Posterior cingulate gyrus (tissue), 11 donors: Measurements from ENCODE around the gene AEBP2.

Experiments
- DNase-seq, 10 donors: peaks; one replicate each; pipeline versions ENCODE4 v3.0.0 to v3.0.0-alpha.2; 2020 to 2021; ENCODE audit warnings: mixed read lengths in 3 of 10
- intact Hi-C: fragments of 100-400 bp; cut with DNase I; formaldehyde crosslinking; loops from one replicate; pipeline ENCODE4 v1.15.1; 2023

AEBP2 gene

DNA sequence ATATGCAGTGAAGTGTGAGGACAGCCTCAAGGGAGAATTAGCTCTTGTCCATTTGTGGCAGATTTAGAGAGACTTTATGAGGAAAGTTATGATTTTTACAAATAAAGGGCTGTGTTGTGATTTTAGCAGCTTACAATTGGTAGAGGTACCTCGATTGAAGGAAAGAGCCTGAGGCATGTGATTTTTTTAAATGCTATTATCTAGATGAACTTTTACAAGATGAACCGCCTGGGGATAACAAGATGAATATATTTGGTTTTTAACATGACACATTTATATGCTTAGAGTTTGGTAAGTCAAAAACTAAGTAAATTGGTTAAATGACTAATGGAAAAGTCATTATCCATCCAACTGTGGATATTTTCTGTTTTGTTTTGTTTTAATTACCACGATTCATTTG lies 52.6 kb downstream of the AEBP2 start:
- DNase-seq: no peak
- intact Hi-C loops: no loop called here

- intact Hi-C loops: no loop called here
These were observed 57.1 kb downstream of the AEBP2 start for GRCh38 chr12:19496219-19496878.

DNA sequence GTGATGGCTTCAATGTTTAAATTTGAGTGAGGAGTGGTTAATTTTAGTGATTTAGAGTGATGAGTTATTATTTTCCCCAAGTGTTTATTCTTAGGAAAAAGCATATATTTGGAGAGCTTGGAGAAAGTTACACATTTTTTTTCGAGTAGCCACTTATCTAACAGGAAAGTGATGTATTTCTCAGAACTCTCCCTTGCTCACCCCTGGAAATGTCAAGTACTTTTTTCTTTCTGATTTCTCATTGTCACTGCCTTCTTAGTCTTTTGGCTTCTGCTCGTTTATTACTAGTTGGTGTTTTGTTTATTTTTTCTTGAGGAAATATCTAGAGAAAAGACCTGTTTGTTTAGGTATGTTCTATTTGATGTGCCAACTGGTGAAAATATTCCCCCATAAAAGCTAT lies 58.8 kb downstream of the AEBP2 start:
- intact Hi-C loops: no loop called here
- no peak for DNase-seq

More at GRCh38 chr12:19496219-19496878, 57.1 kb downstream of the AEBP2 start:
- DNase-seq: no peak

DNA sequence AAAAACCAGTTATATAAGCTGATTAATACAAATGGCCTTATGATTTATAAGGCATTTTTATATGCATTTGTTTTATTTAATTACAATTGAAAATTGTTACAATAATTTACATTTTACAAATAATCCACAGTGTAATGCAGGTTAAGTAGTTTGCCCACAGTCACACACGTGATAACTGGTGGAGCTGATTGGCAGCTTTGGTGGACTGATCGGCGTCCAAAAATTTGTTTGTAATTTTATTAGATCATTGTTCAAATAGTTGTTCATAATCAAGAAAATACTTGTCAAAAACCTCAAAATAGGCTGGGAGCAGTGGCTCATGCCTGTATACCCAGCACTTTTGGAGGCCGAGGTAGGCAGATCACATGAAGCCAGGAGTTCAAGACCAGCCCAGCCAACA lies 59.7 kb downstream of the AEBP2 start:
- no peak for DNase-seq
- intact Hi-C loops: no loop called here

DNA sequence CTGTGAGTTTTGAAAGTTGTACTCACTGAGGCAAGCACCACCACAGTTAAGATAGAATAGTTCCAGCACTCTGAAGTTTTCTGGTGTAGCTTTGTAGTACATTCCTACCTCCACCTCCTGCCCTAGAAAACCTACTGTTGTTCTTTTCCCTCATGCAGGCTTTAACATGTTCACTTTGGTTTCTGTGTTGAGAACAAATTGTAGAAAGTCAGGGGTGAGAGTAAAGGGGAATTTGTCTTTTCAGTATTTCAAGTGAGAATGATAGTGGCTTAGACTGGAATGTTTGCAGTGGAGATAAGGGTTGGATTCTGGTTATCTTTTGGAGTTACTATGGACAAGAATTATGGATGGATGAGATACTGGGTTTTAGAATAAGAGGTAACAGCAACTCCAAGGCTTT lies 67.2 kb downstream of the AEBP2 start:
- intact Hi-C loops: loop anchor here (2.0 kb wide), 1 partner anchor 136 kb away; no protein-coding TSS in a partner anchor
- no peak for DNase-seq

DNA sequence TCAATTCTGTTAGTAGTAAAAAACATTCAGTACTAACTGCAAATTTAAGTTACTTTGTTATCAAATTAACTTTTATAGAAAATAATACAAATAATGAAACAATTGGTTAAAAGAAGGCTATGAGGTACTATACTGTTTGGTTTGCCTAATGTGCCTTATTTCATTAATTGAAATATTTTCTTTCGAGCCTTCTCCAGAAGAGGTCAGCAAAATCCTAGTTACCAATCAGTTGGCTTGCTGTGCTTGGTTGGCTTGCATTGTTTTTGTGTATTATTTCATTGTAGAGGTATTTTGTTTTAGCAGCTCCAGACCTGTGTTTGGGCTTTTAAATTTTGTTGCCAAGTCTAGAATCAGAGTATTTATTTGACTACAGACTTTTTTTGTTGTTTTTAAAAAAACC lies 68.5 kb downstream of the AEBP2 start:
- DNase-seq: no peak
- intact Hi-C loops: loop anchor here (2.0 kb wide), 1 partner anchor 135 kb away; no protein-coding TSS in a partner anchor

DNA sequence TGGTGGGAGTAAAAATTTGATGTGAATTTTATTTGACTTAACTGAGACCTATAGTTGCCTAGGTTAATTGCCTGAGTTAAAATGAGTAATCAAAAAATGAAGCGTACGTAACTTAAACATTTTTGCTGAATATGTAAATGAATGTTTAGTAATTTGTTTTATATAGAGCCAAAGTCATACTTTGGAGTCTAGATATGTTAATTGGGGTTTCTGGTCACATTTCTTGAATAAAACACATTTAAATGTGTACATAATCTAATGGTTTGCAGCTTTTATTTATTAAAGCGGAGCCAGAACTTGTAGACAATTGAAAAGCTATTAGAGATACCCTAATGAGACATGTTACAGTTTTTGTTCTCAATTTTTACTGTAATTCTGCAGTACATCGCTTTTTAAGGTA lies 71.2 kb downstream of the AEBP2 start:
- intact Hi-C loops: no loop called here
- DNase-seq: no peak

- intact Hi-C loops: no loop called here
- DNase-seq: no peak
These were observed 75.9 kb downstream of the AEBP2 start for GRCh38 chr12:19515179-19515578.

DNA sequence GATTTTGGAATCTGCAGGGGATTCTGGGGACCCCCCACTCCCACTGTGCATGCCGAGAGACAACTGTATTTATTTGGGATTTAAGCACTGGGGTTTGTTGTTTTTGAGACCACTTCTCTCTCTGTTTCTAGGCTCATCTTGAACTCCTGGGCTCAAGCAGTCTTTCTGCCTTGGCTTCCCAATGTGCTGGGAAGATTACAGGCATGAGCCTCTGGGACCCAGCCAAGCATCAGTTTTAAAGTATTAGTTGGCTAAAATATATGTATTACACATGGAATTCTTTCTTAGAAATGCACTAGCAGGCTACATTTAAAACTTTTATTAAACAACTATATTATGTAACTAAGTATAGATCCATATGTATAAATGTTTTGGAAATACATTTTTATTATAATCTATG lies 78.3 kb downstream of the AEBP2 start:
- intact Hi-C loops: no loop called here
- DNase-seq: no peak

- DNase-seq: no peak
- intact Hi-C loops: no loop called here
These were observed 78.9 kb downstream of the AEBP2 start for GRCh38 chr12:19518209-19518608.

DNA sequence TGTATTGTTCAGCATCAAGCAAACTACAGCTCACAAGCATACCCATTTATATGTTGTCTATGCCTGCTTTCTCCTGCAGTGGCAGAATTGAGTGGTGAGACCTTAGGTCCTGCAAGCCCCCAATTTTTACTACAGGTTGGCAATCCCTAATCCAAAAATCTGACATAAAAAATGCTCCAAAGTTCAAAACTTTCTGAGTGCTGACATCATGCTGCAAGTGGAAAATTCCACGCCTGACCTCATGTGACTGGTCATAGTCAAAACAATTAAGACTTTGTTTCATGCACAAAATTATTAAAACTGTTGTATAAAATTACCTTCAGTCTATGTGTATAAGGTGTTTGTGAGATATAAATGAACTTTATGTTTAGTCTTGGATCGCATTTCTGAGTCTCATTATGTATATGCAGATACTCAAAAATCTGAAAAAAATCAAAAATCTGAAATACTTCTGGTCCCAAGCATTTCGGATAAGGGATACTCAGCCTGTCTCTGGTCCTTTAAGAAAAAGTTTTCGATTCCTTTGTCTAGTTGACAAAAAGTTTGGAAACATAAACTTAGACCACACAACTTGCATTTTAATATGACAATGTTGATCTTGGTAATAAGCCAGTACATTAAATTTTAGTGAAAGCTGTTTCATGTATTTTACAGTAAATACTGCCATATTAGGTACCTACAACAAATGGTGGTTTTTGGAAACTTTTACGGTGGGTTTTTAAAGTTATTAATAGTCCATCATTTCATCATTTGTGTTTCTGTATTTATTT lies 81.5 kb downstream of the AEBP2 start:
- DNase-seq: no peak
- intact Hi-C loops: no loop called here

GRCh38 chr12:19525274-19525673 lies 86.0 kb downstream of the AEBP2 start:
- DNase-seq: no peak
- intact Hi-C loops: no loop called here

- no peak for DNase-seq
- intact Hi-C loops: no loop called here
These were observed 88.6 kb downstream of the AEBP2 start for GRCh38 chr12:19527866-19528265.

DNA sequence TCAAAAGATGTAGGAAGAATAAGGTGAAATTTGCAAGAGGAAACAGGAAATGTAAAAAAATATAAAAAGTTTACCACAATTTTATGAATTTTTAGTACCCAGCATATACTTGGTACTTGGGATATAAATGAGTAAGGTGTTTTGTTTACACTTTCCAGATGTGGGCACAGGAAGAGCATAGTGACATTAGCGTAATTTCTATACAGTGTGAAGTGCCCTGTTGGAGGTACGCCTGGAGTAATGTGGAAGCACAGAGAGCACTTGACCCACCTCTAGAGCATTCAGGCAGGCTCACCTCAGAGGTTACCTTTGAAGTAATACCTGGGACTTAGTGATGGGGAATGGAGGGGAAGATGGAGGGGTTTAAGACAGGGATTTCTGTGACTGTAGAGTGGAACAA lies 89.5 kb downstream of the AEBP2 start:
- no peak for DNase-seq
- intact Hi-C loops: no loop called here

DNA sequence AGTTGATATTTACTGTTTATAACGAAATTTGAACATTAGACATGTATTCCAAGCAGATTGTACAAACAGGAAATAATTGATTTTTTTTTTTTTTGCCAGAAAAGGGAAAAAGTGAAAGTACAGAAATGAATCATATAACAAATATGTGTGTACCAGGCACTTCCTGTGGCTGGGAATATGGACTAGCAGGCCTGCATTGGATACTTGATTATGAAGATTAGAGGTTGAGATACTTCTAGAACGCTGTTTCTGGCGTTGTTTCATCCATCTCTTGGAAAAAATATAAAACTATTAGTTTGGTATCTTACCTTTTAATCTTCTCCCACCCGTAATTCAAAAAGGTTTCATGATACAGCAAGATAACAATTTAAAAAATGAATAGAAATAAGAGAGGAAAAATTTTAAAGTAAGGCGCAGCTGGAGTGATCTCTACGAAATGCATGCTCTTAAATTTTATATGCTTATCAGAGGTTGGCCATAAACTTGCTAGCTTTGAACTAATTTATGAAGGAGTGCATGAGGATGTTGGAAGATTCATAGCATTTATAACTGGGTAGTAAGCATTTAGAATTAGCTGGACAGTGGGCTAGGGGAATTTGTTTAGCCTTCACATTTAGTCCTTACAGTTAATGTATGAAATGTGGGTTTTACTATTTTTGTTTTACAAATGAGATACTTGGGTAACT lies 90.8 kb downstream of the AEBP2 start:
- DNase-seq: no peak
- intact Hi-C loops: no loop called here

- intact Hi-C loops: no loop called here
- DNase-seq: no peak
These were observed 91.3 kb downstream of the AEBP2 start for GRCh38 chr12:19530637-19531023.

GRCh38 chr12:19533567-19533966 lies 94.3 kb downstream of the AEBP2 start:
- DNase-seq: no peak
- intact Hi-C loops: no loop called here

DNA sequence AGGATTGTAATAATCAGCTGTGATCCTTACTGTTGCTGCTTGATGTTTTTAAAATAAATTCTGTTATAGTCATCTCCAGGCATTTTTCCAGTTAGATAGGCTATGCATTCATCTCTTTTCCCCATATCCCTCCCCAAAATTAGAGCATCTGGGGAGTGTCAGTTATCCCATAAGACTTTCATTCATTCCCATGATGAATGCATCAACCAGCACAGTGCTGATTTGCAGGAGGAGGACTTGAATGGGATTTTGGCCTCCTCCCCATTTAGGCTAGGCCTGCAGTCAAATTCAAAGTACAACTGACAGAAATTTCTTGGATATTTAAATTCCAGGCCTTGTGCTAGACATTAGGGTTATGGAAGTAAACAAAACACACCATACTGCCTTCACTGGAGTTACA lies 99.8 kb downstream of the AEBP2 start:
- no peak for DNase-seq
- intact Hi-C loops: no loop called here

DNA sequence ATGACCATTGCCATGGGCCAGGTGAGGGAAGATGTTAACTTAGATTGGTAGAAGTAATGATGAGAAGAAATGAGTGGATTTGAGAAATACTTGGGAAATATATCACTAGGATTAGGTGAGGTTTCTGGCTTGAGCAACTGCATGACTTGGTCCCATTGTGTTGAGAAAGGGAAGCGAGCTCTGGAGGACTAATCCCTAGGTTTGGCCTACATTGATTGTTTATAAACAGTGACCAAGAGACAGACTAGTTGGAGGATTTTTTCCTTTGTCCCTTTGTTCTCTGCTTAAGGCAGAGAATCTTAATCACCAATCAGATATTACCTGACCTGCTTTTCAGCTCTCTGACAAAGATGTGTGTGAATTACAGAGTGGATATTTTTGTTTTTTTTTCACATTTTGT lies 100.5 kb downstream of the AEBP2 start:
- no peak for DNase-seq
- intact Hi-C loops: no loop called here

GRCh38 chr12:19542606-19543005 lies 103.3 kb downstream of the AEBP2 start:
- DNase-seq: no peak
- intact Hi-C loops: no loop called here

DNA sequence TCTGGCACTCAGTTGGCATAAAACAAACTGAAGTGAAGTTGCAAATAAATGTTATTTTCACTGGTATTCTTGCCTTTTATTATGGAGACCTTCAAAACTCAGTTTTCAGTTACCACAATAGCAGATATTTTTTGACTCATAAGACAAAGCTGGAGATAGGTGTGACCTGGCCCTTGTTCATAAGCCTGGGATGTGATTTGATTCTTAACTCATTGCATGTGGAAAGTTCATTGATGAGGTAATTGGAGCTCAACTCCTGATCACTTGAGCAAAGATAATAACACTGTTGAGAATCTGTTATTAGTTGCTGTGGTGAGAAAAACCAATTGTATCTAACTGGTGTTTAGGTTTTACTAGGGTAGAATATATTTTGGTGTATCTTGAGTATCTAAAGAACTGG lies 105.1 kb downstream of the AEBP2 start:
- intact Hi-C loops: no loop called here
- no peak for DNase-seq

DNA sequence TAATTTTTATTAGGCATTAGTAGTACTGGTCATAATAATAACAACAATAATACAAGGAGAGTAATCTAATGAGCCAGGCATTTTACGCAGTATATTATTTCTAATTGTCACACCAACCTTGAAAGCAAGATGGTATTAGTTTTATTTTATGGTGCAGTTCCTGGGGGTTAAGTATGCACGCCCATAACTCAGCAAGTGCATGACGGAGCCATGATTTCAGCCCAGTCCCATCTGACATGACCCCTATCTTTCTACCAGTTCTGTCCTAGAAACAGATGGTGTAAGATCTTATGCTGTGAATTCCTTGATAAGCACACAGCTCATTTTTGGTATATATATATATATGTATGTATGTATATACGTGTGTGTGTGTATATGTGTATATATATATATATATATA lies 106.0 kb downstream of the AEBP2 start:
- no peak for DNase-seq
- intact Hi-C loops: no loop called here
